Activated CD8-positive, alpha-beta T cell treated with anti-CD3 and anti-CD28 coated beads for 36 hours (primary cell): ENCODE results near the gene GABPA. TPM values are rescaled to one million over a fixed set of nuclear protein-coding genes. Genes with fewer than 3 reads are reported as not detected.

ENCODE experiments used
- ATAC-seq: fragments of 200-7000 bp; cut with Tn5 transposase; one replicate; pipeline ENCODE4 v1.10.0; 2021; ENCODE audit warnings: mild to moderate bottlenecking, moderate library complexity
- CTCF ChIA-PET: fragments of 350-600 bp; sonication (Branson Sonifier 250); formaldehyde crosslinking; loops from one replicate; lab custom pipeline; 2021; ENCODE audit warnings: antibody characterized with exemption; lab: Charles Lee
- POLR2A ChIA-PET: fragments of 350-600 bp; sonication (Branson Sonifier 250); formaldehyde crosslinking; loops from one replicate; lab custom pipeline; 2021; ENCODE audit warnings: antibody characterized with exemption; lab: Charles Lee
- DNase-seq: peaks from one replicate; pipeline ENCODE4 v3.0.0-alpha.2; 2020
- H3K27ac Mint-ChIP-seq: one replicate; pipeline ENCODE4 v1.8.0; 2021; ENCODE audit warnings: mild to moderate bottlenecking, mixed read lengths
- H3K27me3 Mint-ChIP-seq: one replicate; pipeline ENCODE4 v1.8.0; 2021; ENCODE audit warnings: mixed read lengths
- H3K36me3 Mint-ChIP-seq: one replicate; pipeline ENCODE4 v1.8.0; 2021; ENCODE audit warnings: low read depth, mixed read lengths
- H3K4me1 Mint-ChIP-seq: one replicate; pipeline ENCODE4 v1.8.0; 2021; ENCODE audit warnings: low read depth, mixed read lengths
- H3K4me3 Mint-ChIP-seq: one replicate; pipeline ENCODE4 v1.8.0; 2021; ENCODE audit warnings: mild to moderate bottlenecking, moderate library complexity, mixed read lengths
- H3K9me3 Mint-ChIP-seq: one replicate; pipeline ENCODE4 v1.8.0; 2021; ENCODE audit warnings: mixed read lengths
- CTCF ChIP-seq: fragments of 200-600 bp; IDR thresholded peaks from one replicate; pipeline ENCODE4 v1.8.0; 2022; ENCODE audit warnings: antibody characterized with exemption, mild to moderate bottlenecking
- intact Hi-C: fragments of 100-400 bp; cut with micrococcal nuclease; formaldehyde crosslinking; loops from one replicate; pipeline ENCODE4 v1.10.0; 2022
- total RNA-seq, 2 experiments: library from RNA; stranded (reverse); gene quantifications; one replicate each; pipeline ENCODE4 v1.2.3, GENCODE V29; 2021

The GABPA gene
- total RNA-seq, 2 experiments from 2014 or later, result 21.8 to 24.9 TPM

GRCh38 chr21:25750085-25750484 is 15.3 kb downstream of the GABPA start:
- ATAC-seq, result peak; percentile 70
- intact Hi-C loops, result no loop called here
- Mint-ChIP-seq H3K36me3 (peaks cover 23% of the 10 kb centered on the region), H3K27ac (peak overlapping the region; percentile 75), H3K9me3 (no peaks in the 10 kb centered on the region), H3K4me1 (peaks cover 13% of the 10 kb centered on the region), H3K4me3 (no peak overlapping the region), H3K27me3 (no peaks in the 10 kb centered on the region)
- no peak for TF ChIP-seq CTCF
- ChIA-PET POLR2A (interaction anchor here (1.0 to 1.2 kb wide), 2 partner anchors 11 to 243 kb away, joined by 3 read pairs; no protein-coding TSS in a partner anchor), CTCF (interaction anchor here (1.2 to 5.3 kb wide), 3 partner anchors 40 to 142 kb away, joined by 3 to 31 read pairs (median 3); no protein-coding TSS in a partner anchor)
- DNase-seq, result peak; percentile 52

DNA sequence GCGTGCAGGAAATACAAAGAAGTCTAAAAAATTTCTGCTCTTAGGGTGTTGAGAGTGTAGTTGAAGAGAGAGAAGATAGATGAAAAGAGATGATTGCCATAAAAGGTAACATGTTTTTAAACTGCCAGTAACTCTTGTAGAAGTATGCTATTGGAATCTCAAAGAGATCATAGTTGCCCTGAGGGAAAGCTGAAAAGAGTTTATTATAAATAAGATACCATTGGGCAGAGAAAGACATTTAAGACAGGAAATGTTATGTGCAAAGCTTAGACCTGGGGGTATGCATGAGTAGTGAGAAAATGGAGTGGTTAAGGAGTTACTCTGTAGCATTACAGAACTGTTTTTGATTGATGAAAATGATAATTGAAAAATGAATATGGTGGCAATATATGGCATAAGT is 17.6 kb downstream of the GABPA start:
- no peak overlapping the region for H3K4me3 Mint-ChIP-seq
- ATAC-seq (no peak), DNase-seq (no peak)
- peaks cover 21% of the 10 kb centered on the region for H3K4me1 Mint-ChIP-seq
- no peaks in the 10 kb centered on the region for H3K9me3 Mint-ChIP-seq
- intact Hi-C loops, result no loop called here
- no peak overlapping the region for H3K27ac Mint-ChIP-seq
- CTCF ChIA-PET, result interaction anchor here (1.4 to 2.0 kb wide), 2 partner anchors 49 to 144 kb away, joined by 3 to 6 read pairs; no protein-coding TSS in a partner anchor
- no peaks in the 10 kb centered on the region for H3K27me3 Mint-ChIP-seq
- TF ChIP-seq CTCF, result no peak
- POLR2A ChIA-PET, result no interaction called here
- peaks cover 29% of the 10 kb centered on the region for H3K36me3 Mint-ChIP-seq

DNA sequence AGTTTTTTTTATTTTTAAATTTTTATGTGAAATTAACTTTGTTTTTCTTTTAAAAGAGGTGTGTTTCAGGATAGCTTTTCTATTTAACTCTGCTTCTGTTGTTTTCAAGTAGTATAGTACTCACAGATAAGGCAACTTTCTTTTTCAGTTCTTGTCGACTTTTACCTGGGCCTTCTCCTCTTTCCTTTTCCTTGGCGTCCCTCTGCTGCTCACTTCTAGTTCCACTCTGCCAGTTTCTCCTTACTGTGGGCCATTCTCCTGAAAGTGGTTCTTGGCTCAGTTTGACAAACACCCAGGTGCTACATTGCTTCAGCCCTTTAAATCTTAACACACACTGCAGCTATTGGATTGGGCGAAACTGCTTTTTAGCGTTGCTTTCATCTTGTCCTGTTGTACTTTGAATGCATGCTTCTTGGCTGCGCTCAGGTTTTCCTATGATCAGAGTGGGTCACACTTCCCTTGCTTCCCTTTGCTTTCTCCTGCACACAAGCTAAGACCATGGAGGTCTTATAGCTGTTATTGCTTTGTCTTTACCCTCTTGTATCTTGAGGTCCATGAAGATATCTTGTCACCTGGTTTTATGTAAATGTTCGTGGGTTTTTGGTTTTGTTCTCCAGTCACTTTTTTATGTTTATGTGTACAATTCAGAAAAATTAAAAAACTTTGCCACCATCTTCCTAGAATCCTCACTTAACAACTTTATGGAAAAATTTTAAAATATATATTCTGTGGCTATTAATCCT is 21.6 kb downstream of the GABPA start:
- intact Hi-C loops, result no loop called here
- peaks cover 49% of the 10 kb centered on the region for H3K36me3 Mint-ChIP-seq
- no peaks in the 10 kb centered on the region for H3K9me3 Mint-ChIP-seq
- TF ChIP-seq CTCF, result no peak
- CTCF ChIA-PET, result interaction anchor here (1.2 to 3.3 kb wide), 3 partner anchors 45 to 148 kb away, joined by 3 to 22 read pairs (median 5); no protein-coding TSS in a partner anchor
- DNase-seq (no peak), ATAC-seq (no peak)
- POLR2A ChIA-PET, result interaction anchor here (1.0 kb wide), 2 partner anchors 20 to 36 kb away, joined by 3 to 4 read pairs; no protein-coding TSS in a partner anchor
- peaks cover 25% of the 10 kb centered on the region for H3K4me1 Mint-ChIP-seq
- no peaks in the 10 kb centered on the region for H3K27me3 Mint-ChIP-seq
- peak overlapping the region; percentile 35 for H3K27ac Mint-ChIP-seq
- H3K4me3 Mint-ChIP-seq, result no peak overlapping the region

GRCh38 chr21:25757531-25757930 is 22.8 kb downstream of the GABPA start:
- no peak for ATAC-seq
- no peak for DNase-seq
- H3K27ac Mint-ChIP-seq, result no peak overlapping the region
- H3K36me3 Mint-ChIP-seq, result peaks cover 43% of the 10 kb centered on the region
- intact Hi-C loops, result no loop called here
- peaks cover 25% of the 10 kb centered on the region for H3K4me1 Mint-ChIP-seq
- no peak for TF ChIP-seq CTCF
- H3K27me3 Mint-ChIP-seq, result no peaks in the 10 kb centered on the region
- no peak overlapping the region for H3K4me3 Mint-ChIP-seq
- ChIA-PET CTCF (interaction anchor here (1.2 to 3.3 kb wide), 3 partner anchors 9 to 44 kb away, joined by 3 to 22 read pairs (median 7); no protein-coding TSS in a partner anchor), POLR2A (no interaction called here)
- no peaks in the 10 kb centered on the region for H3K9me3 Mint-ChIP-seq

DNA sequence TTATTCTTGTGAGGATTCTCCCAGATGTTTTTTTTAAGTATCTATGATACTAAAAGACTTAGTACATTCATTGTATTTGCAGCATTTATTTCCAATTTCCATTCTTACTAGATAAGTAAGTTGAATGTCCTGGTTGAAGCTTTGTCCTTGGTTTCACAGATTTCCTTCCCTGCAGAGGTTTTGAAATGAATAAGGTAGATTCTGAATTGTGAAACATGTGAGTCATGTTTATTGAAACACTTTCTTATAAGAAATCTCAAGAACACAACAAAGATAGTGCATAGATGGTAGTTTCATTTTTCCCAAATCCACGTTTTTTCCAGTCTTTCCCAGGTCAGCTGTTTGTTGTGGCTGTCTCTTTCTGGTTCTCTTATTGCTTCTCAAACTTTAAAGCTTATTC is 24.8 kb downstream of the GABPA start:
- ATAC-seq, result no peak
- DNase-seq, result no peak
- peaks cover 45% of the 10 kb centered on the region for H3K36me3 Mint-ChIP-seq
- peak overlapping the region; percentile 21 for H3K27ac Mint-ChIP-seq
- no peak overlapping the region for H3K4me3 Mint-ChIP-seq
- peaks cover 25% of the 10 kb centered on the region for H3K4me1 Mint-ChIP-seq
- H3K27me3 Mint-ChIP-seq, result no peaks in the 10 kb centered on the region
- intact Hi-C loops, result no loop called here
- POLR2A ChIA-PET, result interaction anchor here (1.2 kb wide), 1 partner anchor 15 kb away, joined by 4 read pairs; no protein-coding TSS in a partner anchor
- CTCF ChIA-PET, result interaction anchor here (0.9 to 1.4 kb wide), 4 partner anchors 11 to 151 kb away, joined by 3 to 4 read pairs (median 3); no protein-coding TSS in a partner anchor
- H3K9me3 Mint-ChIP-seq, result no peaks in the 10 kb centered on the region
- TF ChIP-seq CTCF, result no peak
